SK-MEL-5 (cell line): ENCODE results near the gene PXYLP1. TPM values are rescaled to one million over a fixed set of nuclear protein-coding genes. Genes with fewer than 3 reads are reported as not detected.

Experiments used
- DNase-seq: peaks from one replicate; pipeline ENCODE4 v3.0.0-alpha.2; 2016; ENCODE audit warnings: low read depth, low spot score
- in situ Hi-C: cut with HindIII; loops from 2 replicates; pipeline ENCODE4 v1.10.0; 2016; ENCODE audit warnings: low sequenced_read_pairs, high pct_unique_total_duplicates, low pct_unique_long_range_greater_than_20kb
- total RNA-seq: library from RNA; depleted of rRNA; stranded (reverse); fragments of >200 nt; shearing (Covaris generic); gene quantifications from 2 replicates; pipeline ENCODE4 v1.2.3, GENCODE V29; 2014; rRNA removed

The PXYLP1 gene
- total RNA-seq, 1 experiment from 2014 or later, result 3.0 TPM

GRCh38 chr3:141343865-141344271 lies 112.2 kb downstream of the PXYLP1 start:
- no peak for DNase-seq

More at GRCh38 chr3:141343865-141344271, 112.2 kb downstream of the PXYLP1 start:
- in situ Hi-C loops, result no loop called here

Other genes with a start within 250 kb of the PXYLP1 start
- 0.08 TPM in 1 of 2 replicates, not detected in the other for gene SPSB4, start 180.5 kb upstream of the PXYLP1 start, total RNA-seq
- 106 and 122 TPM in 2 replicates for gene ZBTB38, start 136.7 kb downstream of the PXYLP1 start, total RNA-seq